ENCODE data around the gene PDE4C. TPM values are rescaled to one million over a fixed set of nuclear protein-coding genes. Genes with fewer than 3 reads are reported as not detected.

The PDE4C gene
- total and polyA plus RNA-seq, 10 of the 15 experiments (the other 5 are each of a cell fraction or from before 2014, with no cell fraction given) = 0.08 to 0.73 (median 0.34) TPM

GRCh38 chr19:18211683-18212082 lies 14.6 kb downstream of the PDE4C start:
- ChIA-PET RAD21 (ENCODE audit: unreplicated experiment) (interaction anchor here (0.9 kb wide), 1 partner anchor 114 kb away, joined by 4 read pairs; no protein-coding TSS in a partner anchor), CTCF (interaction anchor here (1.6 kb wide), 1 partner anchor 13 kb away, joined by 3 read pairs; no protein-coding TSS in a partner anchor), SMC1A (ENCODE audit: uncharacterized antibody, unreplicated experiment) (interaction anchor here (1.1 kb wide), 1 partner anchor 117 kb away, joined by 3 read pairs; no protein-coding TSS in a partner anchor), POLR2A (no interaction called here)
- no peak overlapping the region for H3K4me2 ChIP-seq (ENCODE audit: control insufficient read depth, insufficient read depth)
- no peak overlapping the region for H3K9ac ChIP-seq (ENCODE audit: control insufficient read depth, insufficient read depth, low read length)
- 34% methylated on average over 14 of the region's 14 CpGs for WGBS (ENCODE audit: insufficient coverage, insufficient replicate concordance, low lambda C conversion rate, missing lambda C conversion rate)
- in situ Hi-C loops (cut with MboI) = no loop called here
- no peak for FAIRE-seq
- no peaks in the 10 kb centered on the region for H3K36me3 ChIP-seq (ENCODE audit: control insufficient read depth in 2 of 2, insufficient read depth in 2 of 2, low read length in 1 of 2)
- H3K4me1 ChIP-seq (ENCODE audit: control insufficient read depth, insufficient read depth, low read length) = no peaks in the 10 kb centered on the region
- no peaks in the 10 kb centered on the region for H3K9me3 ChIP-seq (replicated peaks; ENCODE audit: control insufficient read depth, insufficient read depth, low read length)
- no peak overlapping the region for H2AFZ ChIP-seq (ENCODE audit: control insufficient read depth, low read depth, low read length)
- DNase-seq (ENCODE audit: low read depth, low spot score) = no peak
- H4K20me1 ChIP-seq (ENCODE audit: control insufficient read depth, insufficient read depth) = no peaks in the 10 kb centered on the region
- no peaks in the 10 kb centered on the region for H3K27me3 ChIP-seq (replicated peaks in 1 of 2; ENCODE audit: control insufficient read depth in 2 of 2, insufficient read depth in 2 of 2, low read length in 1 of 2)
- no peak for ATAC-seq
- H3K79me2 ChIP-seq (ENCODE audit: control insufficient read depth, insufficient read depth, low read length) = no peaks in the 10 kb centered on the region
- H3K27ac ChIP-seq (ENCODE audit: control insufficient read depth, insufficient read depth) = no peak overlapping the region
- intact Hi-C loops (cut with micrococcal nuclease; ENCODE audit: unreplicated experiment) = no loop called here
- no TSS peak for BruUV-seq (replicated peaks)
- H3K4me3 ChIP-seq = no peak overlapping the region
- TF ChIP-seq SMAD5 (IDR thresholded peaks at IDR 0.05; ENCODE audit: low read depth) (no peak), KDM1A (IDR thresholded peaks at IDR 0.05; ENCODE audit: borderline replicate concordance) (no peak), ATF3 (IDR thresholded peaks at IDR 0.05; ENCODE audit: borderline replicate concordance, extremely low read depth, low read depth, low read length) (no peak), HDAC2 (IDR thresholded peaks at IDR 0.05) (no peak), MYB (IDR thresholded peaks at IDR 0.05; ENCODE audit: borderline replicate concordance, low read depth, low read length) (no peak), ZBTB33 (IDR thresholded peaks at IDR 0.05) (no peak), SRF (IDR thresholded peaks at IDR 0.05; ENCODE audit: low read depth in 2 of 2, low read length in 2 of 2) (no peak), ZZZ3 (IDR thresholded peaks at IDR 0.05; ENCODE audit: control insufficient read depth, insufficient read length, low read depth) (no peak), BCL11A (IDR thresholded peaks at IDR 0.05; ENCODE audit: low read depth, low read length) (no peak), ZBTB4 (CRISPR knock-in tag; IDR thresholded peaks at IDR 0.05) (no peak), BCL3 (IDR thresholded peaks at IDR 0.05; ENCODE audit: borderline replicate concordance, insufficient read depth, low read depth, low read length, poor library complexity, severe bottlenecking) (no peak), STAT1 (conservative IDR thresholded peaks at IDR 0.05) (no peak), MXI1 (IDR thresholded peaks at IDR 0.05; ENCODE audit: low read depth, low read length) (no peak), ESRRA (IDR thresholded peaks at IDR 0.05; ENCODE audit: low read length) (no peak), SPI1 (IDR thresholded peaks at IDR 0.05; ENCODE audit: borderline replicate concordance, insufficient read depth, low read depth, low read length) (no peak)
